ENCODE results near the gene ARL8B.
"Not testable (repeated sequence)": the region's sequence is repeated elsewhere in the genome, so short reads cannot be mapped to it uniquely, and the experiment has no call there.

Gene ARL8B

DNA sequence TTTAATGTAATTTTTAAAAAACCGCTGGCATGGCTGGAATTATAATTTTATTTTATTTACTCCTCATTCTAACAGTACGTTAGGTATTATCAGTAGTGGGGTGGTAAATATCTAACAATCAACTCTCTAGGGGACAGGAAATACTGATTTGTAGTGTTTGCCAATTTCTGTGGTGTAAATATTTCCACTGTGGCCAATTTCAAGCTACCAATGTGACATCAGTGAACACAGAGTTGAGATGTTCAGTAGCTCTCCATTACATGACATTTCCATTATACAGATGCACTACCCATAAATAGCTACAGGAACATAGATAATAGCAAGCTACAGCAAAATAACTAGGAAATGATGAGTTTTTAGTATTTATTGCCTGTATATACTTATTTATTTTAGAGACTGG is 10.0 kb upstream of the ARL8B start:
- DNase-seq = no peak

GRCh38 chr3:5113726-5114125 is 8.4 kb upstream of the ARL8B start:
- not testable (repeated sequence) for DNase-seq

GRCh38 chr3:5115506-5116162 is 6.5 kb upstream of the ARL8B start:
- no peak for DNase-seq

DNA sequence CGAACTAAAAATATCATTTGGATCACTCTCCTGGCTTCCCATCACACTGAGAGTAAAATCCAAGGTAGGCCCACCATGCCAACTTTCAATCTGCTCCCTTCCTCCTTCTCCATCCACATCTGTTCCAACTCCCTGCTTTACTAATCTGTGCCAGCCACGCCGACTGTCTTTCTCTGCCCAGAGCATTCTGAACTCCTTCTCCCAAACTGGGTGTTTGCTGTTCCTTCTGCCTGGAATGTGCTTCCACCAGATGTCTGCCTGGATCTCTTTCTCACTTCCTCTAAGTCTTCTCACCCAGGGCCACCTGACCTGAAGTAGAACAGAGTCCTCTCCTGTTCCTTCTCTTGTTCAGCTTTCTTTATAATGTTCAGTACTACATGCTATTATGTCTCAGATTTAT is 5.6 kb upstream of the ARL8B start:
- no peak for DNase-seq

GRCh38 chr3:5120446-5120845 is 1.6 kb upstream of the ARL8B start:
- no peak for DNase-seq

DNA sequence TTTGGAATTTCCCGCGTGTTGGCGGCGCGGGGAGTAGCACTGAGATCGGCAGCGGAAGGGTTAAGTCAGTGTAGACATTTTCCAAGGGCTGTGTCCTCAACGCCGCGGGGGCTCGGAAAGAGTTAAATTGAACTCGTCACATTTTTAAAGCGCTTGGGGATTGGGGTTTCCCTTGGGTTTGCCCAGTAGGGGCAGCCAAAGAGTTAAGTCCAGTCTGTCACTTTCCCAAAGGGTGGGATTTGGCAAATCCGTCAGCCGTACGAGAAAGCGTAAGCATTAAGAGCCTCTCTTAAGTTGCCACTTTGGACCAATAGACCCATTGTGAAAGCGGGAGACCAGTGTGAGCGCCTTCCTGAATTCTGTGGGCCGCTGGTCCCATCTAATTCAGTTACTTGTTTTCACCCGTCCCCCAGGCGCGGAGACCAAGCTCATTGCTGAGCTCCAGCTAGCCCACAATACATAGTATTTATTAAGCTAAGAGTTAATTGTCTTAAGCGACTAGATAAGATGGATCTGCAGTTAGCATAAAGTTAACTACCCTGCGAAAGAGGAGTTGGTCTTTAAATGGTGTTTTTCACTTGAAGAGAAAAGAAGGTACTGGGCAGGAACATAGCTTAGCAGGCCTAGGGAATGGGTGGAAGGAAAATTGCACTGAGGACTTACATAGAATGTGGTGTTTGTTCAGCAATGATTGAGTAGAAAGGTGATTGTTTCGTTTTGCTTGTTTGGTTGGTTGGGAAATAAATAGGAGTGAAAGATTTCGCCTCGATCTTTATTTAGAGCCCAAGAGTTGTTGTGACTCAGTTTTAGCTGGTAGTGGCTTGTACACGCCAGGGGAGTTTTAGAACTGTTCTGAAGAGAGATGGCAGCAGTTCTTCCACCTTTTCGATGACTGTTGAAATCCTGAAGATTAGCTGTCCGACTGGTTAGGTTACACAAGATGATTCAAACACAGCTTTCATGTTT is 932 bp downstream of the ARL8B start:
- peak; percentile 51 to 56 for DNase-seq

DNA sequence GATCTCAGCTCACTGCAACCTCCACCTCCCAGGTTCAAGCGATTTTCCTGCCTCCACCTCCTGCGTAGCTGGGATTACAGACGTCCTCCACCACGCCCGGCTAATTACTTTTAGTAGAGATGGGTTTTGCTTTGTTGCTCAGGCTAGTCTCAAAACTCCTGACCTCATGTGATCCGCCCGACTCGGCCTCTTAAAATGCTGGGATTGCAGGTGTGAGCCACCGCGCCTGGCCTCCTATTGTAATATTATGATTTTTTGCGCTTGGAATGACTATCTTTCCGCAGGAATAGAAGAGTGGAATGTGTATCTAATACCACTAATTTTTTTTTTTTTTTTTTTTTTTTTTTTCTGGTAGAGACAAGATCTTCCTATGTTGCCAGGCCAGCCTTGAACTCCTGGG is 1.8 kb downstream of the ARL8B start:
- no peak for DNase-seq

DNA sequence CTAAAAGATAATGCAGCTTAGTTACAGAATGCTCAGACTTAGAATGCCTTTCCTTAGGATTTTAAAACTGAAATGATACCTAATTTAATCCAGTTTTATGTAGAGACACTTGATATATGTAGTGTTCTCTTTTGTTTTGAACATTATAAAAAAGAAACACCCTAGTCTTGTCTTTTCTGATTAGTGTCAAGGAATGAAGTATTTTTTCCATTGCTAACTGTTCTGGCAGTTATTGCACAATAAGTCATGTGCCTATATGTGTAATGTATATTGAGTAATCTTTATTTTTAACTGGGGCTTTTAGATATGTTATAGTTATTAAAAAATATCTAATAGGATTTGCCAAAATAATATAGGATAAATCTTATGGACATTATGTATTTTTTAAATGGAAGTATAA is 4.5 kb downstream of the ARL8B start:
- no peak for DNase-seq

DNA sequence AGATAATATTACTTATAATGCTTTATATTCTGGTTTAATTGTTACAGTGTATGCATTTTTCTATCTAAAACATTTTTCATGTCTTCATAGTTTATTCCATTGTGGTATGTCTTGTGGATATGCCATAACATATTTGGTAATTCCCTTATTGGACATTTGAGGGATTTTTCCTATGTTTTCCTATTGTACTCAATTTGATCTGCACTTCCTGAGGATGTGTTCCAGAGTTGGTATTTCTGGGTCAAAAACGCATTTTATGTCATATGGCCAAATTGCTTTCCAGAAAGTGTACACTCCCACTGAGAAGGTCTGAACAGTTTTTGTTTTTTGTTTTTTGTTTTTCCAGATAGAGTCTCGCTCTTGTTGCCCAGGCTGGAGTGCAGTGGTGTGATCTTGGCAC is 6.8 kb downstream of the ARL8B start:
- DNase-seq = no peak

DNA sequence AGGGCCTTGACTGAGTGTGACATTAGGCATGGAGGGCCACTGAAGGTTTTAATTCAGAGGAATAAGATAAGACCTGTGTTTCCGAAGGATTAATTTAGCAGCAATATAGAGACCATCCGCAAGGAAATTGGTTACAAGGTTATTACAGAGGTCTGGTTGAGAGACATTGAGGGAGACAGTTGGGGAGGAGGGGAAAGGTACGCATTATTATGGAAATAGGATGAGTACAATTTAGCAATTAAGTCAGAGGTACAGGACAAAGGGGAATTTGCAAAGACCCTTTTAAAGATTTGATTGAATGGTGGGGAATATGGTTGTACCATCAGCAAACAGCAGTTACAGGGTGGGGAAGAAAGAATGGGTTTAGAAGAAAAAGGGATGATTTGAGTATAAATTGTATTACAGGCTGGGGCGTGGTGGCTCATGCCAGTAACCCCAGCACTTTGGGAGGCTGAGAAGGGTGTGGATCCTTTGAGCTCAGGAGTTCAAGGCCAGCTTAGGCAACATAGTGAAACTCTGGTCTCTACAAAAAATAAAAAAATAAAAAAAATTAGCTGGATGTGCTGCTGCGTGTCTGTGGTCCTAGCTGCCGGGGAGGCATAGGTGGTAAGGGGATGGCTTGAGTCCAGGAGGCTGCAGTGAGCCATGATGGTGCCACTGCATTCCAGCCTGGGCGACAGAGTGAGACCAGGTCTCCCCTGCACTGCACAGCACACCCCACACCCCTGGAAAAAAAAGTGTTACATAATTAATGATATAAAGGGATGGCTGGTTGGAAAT is 11.3 kb downstream of the ARL8B start:
- DNase-seq = no peak

GRCh38 chr3:5134019-5134391 is 11.9 kb downstream of the ARL8B start:
- no peak for DNase-seq

DNA sequence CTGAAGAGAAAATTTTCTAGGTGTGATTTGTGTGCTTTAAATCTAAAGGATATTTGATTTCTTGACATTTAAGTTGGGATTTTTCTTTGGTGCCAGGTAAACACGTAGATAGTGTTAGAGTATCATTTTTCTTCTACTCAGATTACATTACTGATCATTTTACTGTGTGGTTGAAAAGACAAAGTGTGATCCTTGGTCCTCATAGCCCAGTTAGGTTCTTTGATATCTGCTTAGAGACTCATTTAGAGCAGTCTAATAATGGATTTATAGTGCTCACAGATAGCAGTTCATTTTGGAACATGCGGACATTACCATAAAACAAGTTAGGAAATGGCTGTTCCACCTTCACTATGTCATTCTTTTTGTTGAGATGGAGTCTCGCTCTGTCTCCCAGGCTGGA is 12.4 kb downstream of the ARL8B start:
- DNase-seq = no peak

- DNase-seq = peak; percentile 65 to 72
Measured at GRCh38 chr3:5136211-5136918, 14.3 kb downstream of the ARL8B start.

DNA sequence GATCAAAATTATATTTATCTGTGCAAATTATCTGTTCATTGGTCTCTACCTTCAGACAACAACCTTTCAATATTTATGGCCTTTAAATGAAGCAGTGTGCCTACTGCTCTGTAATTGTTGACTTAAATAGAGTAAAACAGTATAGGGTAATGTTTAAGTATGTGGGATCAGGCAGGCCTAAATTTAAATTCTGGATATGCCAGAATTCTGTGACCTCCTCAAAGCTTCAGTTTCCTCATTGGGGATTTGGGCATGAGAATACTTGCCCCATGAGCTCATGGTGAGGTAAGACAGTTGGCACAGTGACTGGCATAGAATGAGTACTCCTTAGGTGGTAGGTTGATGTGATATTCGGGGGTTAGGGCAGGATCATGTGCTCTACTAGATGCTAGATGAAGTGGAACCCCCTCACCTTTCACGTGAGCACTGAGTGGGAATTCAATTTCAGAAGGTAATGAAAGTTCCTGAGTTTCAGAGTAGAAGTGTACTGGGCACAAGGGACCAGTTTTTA is 14.9 kb downstream of the ARL8B start:
- DNase-seq = no peak

GRCh38 chr3:5138214-5138981 is 16.3 kb downstream of the ARL8B start:
- no peak for DNase-seq

DNA sequence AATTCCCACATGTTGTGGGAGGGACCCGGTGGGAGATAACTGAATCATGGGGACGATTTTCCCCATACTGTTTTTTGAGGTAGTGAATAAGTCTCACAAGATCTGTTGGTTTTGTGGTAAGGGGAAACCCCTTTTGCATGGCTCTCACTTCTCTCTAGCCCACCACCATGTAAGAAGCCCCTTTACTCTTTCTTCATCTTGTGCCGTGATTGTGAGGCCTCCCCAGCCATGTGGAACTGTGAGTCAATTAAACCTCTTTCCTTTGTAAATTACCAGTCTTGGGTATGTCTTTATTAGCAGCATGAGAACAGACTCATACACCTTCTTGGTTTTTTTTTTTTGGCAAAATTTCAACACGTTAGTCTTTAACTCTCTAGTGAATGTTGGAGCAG is 18.1 kb downstream of the ARL8B start:
- DNase-seq = peak in 1 of 2 donors; percentile 51

DNA sequence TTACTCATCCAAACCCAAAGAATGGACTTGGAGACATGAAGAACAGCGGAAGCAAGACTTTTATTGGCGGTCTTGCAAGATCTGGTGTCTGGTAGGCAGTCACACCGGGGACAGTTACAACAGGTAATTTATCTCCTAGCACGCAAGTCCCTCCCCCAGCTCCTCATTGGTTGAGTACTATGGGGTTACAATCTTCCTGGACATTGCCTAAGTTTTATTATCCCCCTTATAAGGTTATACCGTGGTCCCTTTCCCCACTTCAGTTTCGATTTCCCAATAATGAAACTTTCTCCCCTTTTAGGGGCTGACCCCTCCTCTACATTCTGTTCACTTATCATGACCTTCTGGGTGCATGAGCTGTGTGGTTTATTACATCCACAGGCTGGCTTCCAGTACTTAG is 18.7 kb downstream of the ARL8B start:
- no peak for DNase-seq

GRCh38 chr3:5141760-5142159 is 19.7 kb downstream of the ARL8B start:
- no peak for DNase-seq

- DNase-seq = peak in 1 of 2 donors; percentile 29
Measured at GRCh38 chr3:5143464-5143863, 21.4 kb downstream of the ARL8B start.

DNA sequence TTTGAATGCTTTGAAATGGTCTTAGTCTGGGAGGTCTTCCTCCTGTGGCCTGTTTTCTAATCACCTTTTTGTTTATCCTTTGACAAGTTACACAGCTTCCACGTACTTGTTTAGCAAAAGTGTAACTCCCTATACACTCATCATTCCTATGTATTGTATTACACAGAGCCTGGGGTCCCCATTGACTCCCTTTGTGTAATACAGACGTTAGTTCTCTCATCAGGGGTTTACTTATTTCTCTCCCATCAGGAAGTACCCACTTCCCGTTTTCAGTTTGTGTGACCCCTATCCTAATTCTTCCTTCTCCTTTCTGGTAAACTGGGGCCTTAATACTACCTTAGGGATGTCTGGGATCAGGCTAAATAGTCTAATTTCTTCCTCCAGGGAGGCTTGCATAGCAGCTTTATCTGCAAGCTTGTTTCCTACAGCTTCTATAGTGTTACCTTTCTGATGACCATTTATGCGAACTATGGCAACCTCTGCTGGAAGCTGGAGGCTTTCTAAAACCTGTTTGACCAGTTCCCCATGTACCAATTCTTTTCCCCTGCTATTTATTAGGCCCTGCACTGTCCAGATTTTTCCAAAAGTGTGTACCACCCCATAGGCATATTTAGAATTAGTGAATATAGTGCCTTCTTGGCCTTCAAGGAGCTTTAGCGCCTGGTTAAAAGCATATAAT is 22.4 kb downstream of the ARL8B start:
- no peak for DNase-seq

GRCh38 chr3:5145120-5145519 is 23.0 kb downstream of the ARL8B start:
- no peak for DNase-seq

All from CD4-positive, alpha-beta T cell treated with Interleukin-4 for 1 hour (primary cell).